ENCODE measurements around the gene BCKDK.

- TF ChIP-seq ELF4 (IDR thresholded peaks at IDR 0.05), result no peak
- no peak for TF ChIP-seq SUZ12 (IDR thresholded peaks at IDR 0.05)
- no peak for TF ChIP-seq PKNOX1 (IDR thresholded peaks at IDR 0.05)
- TF ChIP-seq NFRKB (IDR thresholded peaks at IDR 0.05), result no peak
- TF ChIP-seq SP1 (IDR thresholded peaks at IDR 0.05), result no peak
Measured at GRCh38 chr16:31080035-31080629, 28.1 kb upstream of the BCKDK start.

All from HEK293T (cell line).